PFSK-1 (cell line): ENCODE data around the gene ADGRF1.

Experiments used
- POLR2AphosphoS5 ChIP-seq: IDR thresholded peaks from 2 replicates; pipeline ENCODE4 v1.6.1; 2012; ENCODE audit warnings: low read depth, mild to moderate bottlenecking, control low read depth, low read length, moderate library complexity
- TF ChIP-seq, protein P1 (sequence below), 2 experiments: IDR thresholded peaks; 2 replicates each; pipeline versions ENCODE4 v1.6.1 to v1.8.0; 2011 to 2012; ENCODE audit warnings: low read depth in 2 of 2, low read length in 2 of 2, control low read depth in 1 of 2, inconsistent platforms in 1 of 2, mild to moderate bottlenecking in 1 of 2, moderate library complexity in 1 of 2; ENCODE audit not compliant: insufficient read depth in 1 of 2

DNA sequence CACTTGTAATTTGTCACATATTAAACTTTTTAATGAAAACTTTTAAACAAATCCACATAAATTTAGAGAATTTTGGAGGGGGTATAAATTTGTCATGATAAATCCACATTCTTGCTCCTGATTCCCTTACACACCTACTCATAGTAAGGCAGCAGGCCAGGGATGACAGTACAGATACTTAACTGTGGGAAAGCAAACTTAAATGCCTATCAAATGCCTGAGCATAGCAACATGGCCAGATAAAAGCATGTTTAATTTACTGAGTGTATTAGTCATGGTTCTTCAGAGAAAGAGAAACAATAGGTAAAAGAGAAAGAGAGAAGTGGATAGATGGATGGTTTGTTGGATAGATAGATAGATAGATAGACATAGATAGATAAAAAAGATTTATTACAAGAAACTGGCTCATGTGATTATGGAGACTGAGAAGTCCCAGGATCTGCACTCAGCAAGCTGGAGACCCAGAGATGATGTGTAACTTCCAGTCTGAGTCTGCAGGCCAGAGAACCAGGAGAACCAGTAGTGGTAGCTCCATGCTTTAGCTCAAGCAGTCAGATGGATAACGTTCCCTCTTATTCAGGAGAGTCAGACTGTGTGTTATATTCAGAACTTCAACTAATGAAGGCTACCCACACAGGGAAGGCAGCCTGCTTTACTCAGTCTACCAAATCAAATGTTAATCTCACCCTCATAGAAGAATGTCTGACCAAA, 15.9 kb upstream of the ADGRF1 start:
- TF ChIP-seq, protein P1, sequence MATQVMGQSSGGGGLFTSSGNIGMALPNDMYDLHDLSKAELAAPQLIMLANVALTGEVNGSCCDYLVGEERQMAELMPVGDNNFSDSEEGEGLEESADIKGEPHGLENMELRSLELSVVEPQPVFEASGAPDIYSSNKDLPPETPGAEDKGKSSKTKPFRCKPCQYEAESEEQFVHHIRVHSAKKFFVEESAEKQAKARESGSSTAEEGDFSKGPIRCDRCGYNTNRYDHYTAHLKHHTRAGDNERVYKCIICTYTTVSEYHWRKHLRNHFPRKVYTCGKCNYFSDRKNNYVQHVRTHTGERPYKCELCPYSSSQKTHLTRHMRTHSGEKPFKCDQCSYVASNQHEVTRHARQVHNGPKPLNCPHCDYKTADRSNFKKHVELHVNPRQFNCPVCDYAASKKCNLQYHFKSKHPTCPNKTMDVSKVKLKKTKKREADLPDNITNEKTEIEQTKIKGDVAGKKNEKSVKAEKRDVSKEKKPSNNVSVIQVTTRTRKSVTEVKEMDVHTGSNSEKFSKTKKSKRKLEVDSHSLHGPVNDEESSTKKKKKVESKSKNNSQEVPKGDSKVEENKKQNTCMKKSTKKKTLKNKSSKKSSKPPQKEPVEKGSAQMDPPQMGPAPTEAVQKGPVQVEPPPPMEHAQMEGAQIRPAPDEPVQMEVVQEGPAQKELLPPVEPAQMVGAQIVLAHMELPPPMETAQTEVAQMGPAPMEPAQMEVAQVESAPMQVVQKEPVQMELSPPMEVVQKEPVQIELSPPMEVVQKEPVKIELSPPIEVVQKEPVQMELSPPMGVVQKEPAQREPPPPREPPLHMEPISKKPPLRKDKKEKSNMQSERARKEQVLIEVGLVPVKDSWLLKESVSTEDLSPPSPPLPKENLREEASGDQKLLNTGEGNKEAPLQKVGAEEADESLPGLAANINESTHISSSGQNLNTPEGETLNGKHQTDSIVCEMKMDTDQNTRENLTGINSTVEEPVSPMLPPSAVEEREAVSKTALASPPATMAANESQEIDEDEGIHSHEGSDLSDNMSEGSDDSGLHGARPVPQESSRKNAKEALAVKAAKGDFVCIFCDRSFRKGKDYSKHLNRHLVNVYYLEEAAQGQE (IDR thresholded peaks at IDR 0.05; ENCODE audit: insufficient read depth in 1 of 2, low read depth in 2 of 2, low read length in 2 of 2), result no peak
- TF ChIP-seq POLR2AphosphoS5, result no peak
